Measurements from ENCODE around the gene MATN3.

DNA sequence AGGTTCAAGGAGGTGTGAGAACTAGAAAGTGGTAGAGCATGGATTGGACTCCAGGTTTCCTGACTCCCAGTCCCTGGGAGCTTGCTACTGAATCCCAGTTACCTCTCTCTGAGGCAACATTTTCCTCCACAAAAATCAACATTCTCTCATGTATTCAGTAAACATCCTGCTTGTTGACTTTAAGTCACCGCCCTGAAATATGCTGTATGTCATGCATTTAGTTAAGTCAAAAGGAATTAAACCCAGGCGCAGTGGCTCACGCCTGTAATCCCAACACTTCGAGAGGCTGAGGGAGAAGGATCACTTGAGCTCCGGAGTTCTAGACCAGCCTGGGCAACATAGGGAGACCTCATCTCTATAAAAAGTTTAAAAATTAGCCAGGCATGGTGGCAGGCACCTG lies 3.8 kb downstream of the MATN3 start:
- TF ChIP-seq PPARA (CRISPR knock-in tag; IDR thresholded peaks at IDR 0.05; ENCODE audit: borderline replicate concordance) (no peak), ZNF8 (CRISPR knock-in tag; IDR thresholded peaks at IDR 0.05) (no peak), ZFP30 (CRISPR knock-in tag; IDR thresholded peaks at IDR 0.05) (no peak)
- TF ChIP-seq, protein P1, sequence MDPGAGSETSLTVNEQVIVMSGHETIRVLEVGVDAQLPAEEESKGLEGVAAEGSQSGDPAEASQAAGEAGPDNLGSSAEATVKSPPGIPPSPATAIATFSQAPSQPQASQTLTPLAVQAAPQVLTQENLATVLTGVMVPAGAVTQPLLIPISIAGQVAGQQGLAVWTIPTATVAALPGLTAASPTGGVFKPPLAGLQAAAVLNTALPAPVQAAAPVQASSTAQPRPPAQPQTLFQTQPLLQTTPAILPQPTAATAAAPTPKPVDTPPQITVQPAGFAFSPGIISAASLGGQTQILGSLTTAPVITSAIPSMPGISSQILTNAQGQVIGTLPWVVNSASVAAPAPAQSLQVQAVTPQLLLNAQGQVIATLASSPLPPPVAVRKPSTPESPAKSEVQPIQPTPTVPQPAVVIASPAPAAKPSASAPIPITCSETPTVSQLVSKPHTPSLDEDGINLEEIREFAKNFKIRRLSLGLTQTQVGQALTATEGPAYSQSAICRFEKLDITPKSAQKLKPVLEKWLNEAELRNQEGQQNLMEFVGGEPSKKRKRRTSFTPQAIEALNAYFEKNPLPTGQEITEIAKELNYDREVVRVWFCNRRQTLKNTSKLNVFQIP (CRISPR knock-in tag; IDR thresholded peaks at IDR 0.05; ENCODE audit: borderline replicate concordance, low read depth), result no peak
- TF ChIP-seq, protein P2, sequence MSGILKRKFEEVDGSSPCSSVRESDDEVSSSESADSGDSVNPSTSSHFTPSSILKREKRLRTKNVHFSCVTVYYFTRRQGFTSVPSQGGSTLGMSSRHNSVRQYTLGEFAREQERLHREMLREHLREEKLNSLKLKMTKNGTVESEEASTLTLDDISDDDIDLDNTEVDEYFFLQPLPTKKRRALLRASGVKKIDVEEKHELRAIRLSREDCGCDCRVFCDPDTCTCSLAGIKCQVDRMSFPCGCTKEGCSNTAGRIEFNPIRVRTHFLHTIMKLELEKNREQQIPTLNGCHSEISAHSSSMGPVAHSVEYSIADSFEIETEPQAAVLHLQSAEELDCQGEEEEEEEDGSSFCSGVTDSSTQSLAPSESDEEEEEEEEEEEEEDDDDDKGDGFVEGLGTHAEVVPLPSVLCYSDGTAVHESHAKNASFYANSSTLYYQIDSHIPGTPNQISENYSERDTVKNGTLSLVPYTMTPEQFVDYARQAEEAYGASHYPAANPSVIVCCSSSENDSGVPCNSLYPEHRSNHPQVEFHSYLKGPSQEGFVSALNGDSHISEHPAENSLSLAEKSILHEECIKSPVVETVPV (CRISPR knock-in tag; IDR thresholded peaks at IDR 0.05), result no peak
- TF ChIP-seq, protein P3, sequence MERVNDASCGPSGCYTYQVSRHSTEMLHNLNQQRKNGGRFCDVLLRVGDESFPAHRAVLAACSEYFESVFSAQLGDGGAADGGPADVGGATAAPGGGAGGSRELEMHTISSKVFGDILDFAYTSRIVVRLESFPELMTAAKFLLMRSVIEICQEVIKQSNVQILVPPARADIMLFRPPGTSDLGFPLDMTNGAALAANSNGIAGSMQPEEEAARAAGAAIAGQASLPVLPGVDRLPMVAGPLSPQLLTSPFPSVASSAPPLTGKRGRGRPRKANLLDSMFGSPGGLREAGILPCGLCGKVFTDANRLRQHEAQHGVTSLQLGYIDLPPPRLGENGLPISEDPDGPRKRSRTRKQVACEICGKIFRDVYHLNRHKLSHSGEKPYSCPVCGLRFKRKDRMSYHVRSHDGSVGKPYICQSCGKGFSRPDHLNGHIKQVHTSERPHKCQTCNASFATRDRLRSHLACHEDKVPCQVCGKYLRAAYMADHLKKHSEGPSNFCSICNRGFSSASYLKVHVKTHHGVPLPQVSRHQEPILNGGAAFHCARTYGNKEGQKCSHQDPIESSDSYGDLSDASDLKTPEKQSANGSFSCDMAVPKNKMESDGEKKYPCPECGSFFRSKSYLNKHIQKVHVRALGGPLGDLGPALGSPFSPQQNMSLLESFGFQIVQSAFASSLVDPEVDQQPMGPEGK (CRISPR knock-in tag; IDR thresholded peaks at IDR 0.05; ENCODE audit: borderline replicate concordance), result no peak

All from SK-N-SH treated with all-trans-retinoic acid at 6 μM for 48 hours (cell line).